ENCODE data around the gene CUL2.

GRCh38 chr10:34979938-34980337 is 110.2 kb downstream of the CUL2 start:
- no peak for TF ChIP-seq CTCF (IDR thresholded peaks at IDR 0.05)
- no peak for TF ChIP-seq POLR2A (IDR thresholded peaks at IDR 0.05)
